Stimulated activated CD4-positive, alpha-beta T cell treated with anti-CD3 and anti-CD28 coated beads, Interleukin-15, amount 100 ng/mL, for 24 hours (primary cell): ENCODE measurements around the gene S1PR3.
"Not testable (repeated sequence)": the region's sequence is repeated elsewhere in the genome, so short reads cannot be mapped to it uniquely, and the experiment has no call there.

Source experiments
- DNase-seq: peaks from one replicate; pipeline ENCODE4 v3.0.0-alpha.2; 2020

Gene S1PR3

GRCh38 chr9:88991066-88992034 lies at the start of gene S1PR3:
S1PR3 (plus strand) TSS chr9:88991468; CDS start chr9:89001201, 9,733 bp downstream.
- DNase-seq: peak; percentile 71

- not testable (repeated sequence) for DNase-seq
Observed at GRCh38 chr9:88941586-88941985, 49.7 kb upstream of the S1PR3 start.

- no peak for DNase-seq
Observed at GRCh38 chr9:88942411-88942810, 48.9 kb upstream of the S1PR3 start.

GRCh38 chr9:88945636-88946333 lies 45.5 kb upstream of the S1PR3 start:
- DNase-seq: no peak

- DNase-seq: no peak
Observed at GRCh38 chr9:88947581-88948573, 43.4 kb upstream of the S1PR3 start.

GRCh38 chr9:88949425-88949824 lies 41.8 kb upstream of the S1PR3 start:
- no peak for DNase-seq

GRCh38 chr9:88949961-88950340 lies 41.3 kb upstream of the S1PR3 start:
- DNase-seq: peak; percentile 46

GRCh38 chr9:88950341-88951154 lies 40.7 kb upstream of the S1PR3 start:
- no peak for DNase-seq

- DNase-seq: no peak
Observed at GRCh38 chr9:88951155-88951542, 40.1 kb upstream of the S1PR3 start.

- DNase-seq: no peak
Observed at GRCh38 chr9:88952086-88952615, 39.1 kb upstream of the S1PR3 start.

- no peak for DNase-seq
Observed at GRCh38 chr9:88952976-88953375, 38.3 kb upstream of the S1PR3 start.

- no peak for DNase-seq
Observed at GRCh38 chr9:88953381-88954029, 37.8 kb upstream of the S1PR3 start.

GRCh38 chr9:88954066-88954465 lies 37.2 kb upstream of the S1PR3 start:
- no peak for DNase-seq

GRCh38 chr9:88957526-88957925 lies 33.7 kb upstream of the S1PR3 start:
- no peak for DNase-seq

GRCh38 chr9:88959727-88960469 lies 31.4 kb upstream of the S1PR3 start:
- DNase-seq: no peak

- DNase-seq: no peak
Observed at GRCh38 chr9:88960632-88961031, 30.6 kb upstream of the S1PR3 start.

GRCh38 chr9:88965473-88965872 lies 25.8 kb upstream of the S1PR3 start:
- no peak for DNase-seq

GRCh38 chr9:88966894-88967676 lies 24.2 kb upstream of the S1PR3 start:
- DNase-seq: no peak

- DNase-seq: no peak
Observed at GRCh38 chr9:88968799-88969198, 22.5 kb upstream of the S1PR3 start.
